Measurements from ENCODE around the gene KCNG2. TPM values are rescaled to one million over a fixed set of nuclear protein-coding genes. Genes with fewer than 3 reads are reported as not detected.

Gene KCNG2, protein sequence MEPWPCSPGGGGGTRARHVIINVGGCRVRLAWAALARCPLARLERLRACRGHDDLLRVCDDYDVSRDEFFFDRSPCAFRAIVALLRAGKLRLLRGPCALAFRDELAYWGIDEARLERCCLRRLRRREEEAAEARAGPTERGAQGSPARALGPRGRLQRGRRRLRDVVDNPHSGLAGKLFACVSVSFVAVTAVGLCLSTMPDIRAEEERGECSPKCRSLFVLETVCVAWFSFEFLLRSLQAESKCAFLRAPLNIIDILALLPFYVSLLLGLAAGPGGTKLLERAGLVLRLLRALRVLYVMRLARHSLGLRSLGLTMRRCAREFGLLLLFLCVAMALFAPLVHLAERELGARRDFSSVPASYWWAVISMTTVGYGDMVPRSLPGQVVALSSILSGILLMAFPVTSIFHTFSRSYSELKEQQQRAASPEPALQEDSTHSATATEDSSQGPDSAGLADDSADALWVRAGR
- total RNA-seq: not detected

- no peaks in the 10 kb centered on the region for H3K36me3 ChIP-seq (replicated peaks in 1 of 2; ENCODE audit: insufficient read depth in 1 of 2, low read depth in 2 of 2)
- H3K27ac ChIP-seq: no peak within 1 kb of the TSS
- H3K27me3 ChIP-seq: peaks cover 0 to 19% of the 10 kb centered on the region in 2 donors
- no peaks in the 10 kb centered on the region for H3K9me3 ChIP-seq
- peaks cover 18% of the 10 kb centered on the region for H3K4me1 ChIP-seq
- ATAC-seq (peak; percentile 41), DNase-seq (peak in 1 of 4 donors; percentile 8)
- intact Hi-C loops (cut with DNase I): no loop called here
- TF ChIP-seq, protein P1, sequence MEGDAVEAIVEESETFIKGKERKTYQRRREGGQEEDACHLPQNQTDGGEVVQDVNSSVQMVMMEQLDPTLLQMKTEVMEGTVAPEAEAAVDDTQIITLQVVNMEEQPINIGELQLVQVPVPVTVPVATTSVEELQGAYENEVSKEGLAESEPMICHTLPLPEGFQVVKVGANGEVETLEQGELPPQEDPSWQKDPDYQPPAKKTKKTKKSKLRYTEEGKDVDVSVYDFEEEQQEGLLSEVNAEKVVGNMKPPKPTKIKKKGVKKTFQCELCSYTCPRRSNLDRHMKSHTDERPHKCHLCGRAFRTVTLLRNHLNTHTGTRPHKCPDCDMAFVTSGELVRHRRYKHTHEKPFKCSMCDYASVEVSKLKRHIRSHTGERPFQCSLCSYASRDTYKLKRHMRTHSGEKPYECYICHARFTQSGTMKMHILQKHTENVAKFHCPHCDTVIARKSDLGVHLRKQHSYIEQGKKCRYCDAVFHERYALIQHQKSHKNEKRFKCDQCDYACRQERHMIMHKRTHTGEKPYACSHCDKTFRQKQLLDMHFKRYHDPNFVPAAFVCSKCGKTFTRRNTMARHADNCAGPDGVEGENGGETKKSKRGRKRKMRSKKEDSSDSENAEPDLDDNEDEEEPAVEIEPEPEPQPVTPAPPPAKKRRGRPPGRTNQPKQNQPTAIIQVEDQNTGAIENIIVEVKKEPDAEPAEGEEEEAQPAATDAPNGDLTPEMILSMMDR (IDR thresholded peaks at IDR 0.05): peak in 1 of 7 experiments; percentile 7
- TF ChIP-seq POLR2A (IDR thresholded peaks at IDR 0.05): no peak
- no peak within 1 kb of the TSS for H3K4me3 ChIP-seq
- 4 to 10% methylated on average over 15 to 55 of the region's 92 CpGs for WGBS, 2 donors
Observed at GRCh38 chr18:79797518-79798345, at the start of gene KCNG2. Gene KCNG2 (plus strand): TSS chr18:79797938. CDS start chr18:79863668, 65,730 bp downstream.

- intact Hi-C loops (cut with DNase I): loop anchor here (10.0 kb wide), 1 partner anchor 56 kb away; no protein-coding TSS in a partner anchor
- WGBS, 2 donors: 80 to 89% methylated on average over 13 to 30 of the region's 36 CpGs
- TF ChIP-seq, protein P1 (IDR thresholded peaks at IDR 0.05): no peak
- TF ChIP-seq POLR2A (IDR thresholded peaks at IDR 0.05): no peak
- Histone ChIP-seq H3K4me1 (no peaks in the 10 kb centered on the region), H3K36me3 (replicated peaks in 1 of 2; ENCODE audit: insufficient read depth in 1 of 2, low read depth in 2 of 2) (peaks cover 2 to 6% of the 10 kb centered on the region in 2 donors), H3K9me3 (no peaks in the 10 kb centered on the region), H3K4me3 (no peak overlapping the region), H3K27ac (no peak overlapping the region), H3K27me3 (no peaks in the 10 kb centered on the region)
- DNase-seq: no peak
- ATAC-seq: no peak
Observed at GRCh38 chr18:79748321-79749180, 49.2 kb upstream of the KCNG2 start.

DNA sequence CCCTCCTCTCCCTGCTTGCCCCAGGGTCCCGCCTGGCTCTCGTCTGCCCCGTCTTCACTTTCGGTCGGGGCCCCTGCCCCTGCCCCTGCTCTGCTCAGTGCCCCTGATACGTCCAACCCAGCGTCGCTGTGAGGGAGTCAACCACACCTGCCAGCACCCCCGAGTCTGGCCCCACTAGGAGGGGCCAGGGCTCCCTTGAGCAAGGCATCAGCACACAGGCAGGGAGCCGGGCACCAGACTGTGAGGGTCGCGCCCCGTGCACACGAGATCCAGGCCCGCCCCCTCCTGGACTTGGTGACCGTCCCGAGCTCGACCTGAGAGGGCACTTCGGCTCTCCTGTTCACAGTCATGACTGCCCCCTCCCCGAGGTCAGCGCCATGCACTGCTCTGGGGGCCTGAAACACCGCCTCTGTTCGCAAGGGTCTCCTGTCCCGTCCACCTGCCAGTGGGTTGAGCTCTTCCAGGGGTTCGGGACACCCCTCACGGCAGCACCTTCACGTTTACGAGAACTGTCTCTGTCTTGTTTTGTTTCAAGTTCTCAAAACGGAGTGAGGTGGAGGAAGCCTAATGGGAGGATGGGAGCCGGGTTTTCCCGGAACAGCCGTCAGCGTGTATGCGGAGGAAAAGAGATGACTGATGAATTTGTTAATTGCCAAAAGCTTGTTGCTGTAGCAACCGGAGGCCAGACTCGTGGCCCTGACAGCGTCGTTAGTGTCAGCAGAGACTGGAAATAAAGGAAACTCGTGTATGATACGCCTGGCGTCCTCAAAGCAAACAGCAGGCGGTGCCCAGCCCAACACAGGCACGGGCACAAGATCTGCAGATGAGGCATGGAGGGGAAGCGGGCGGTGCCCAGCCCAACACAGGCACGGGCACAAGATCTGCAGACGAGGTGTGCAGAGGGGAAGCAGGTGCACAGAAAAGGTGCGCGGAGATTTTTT is 48.2 kb upstream of the KCNG2 start:
- Histone ChIP-seq H3K27ac (no peak overlapping the region), H3K27me3 (no peaks in the 10 kb centered on the region), H3K9me3 (no peaks in the 10 kb centered on the region), H3K4me3 (no peak overlapping the region), H3K36me3 (replicated peaks in 1 of 2; ENCODE audit: insufficient read depth in 1 of 2, low read depth in 2 of 2) (peaks cover 11 to 15% of the 10 kb centered on the region in 2 donors), H3K4me1 (no peaks in the 10 kb centered on the region)
- WGBS, 2 donors: 88 to 95% methylated on average over 34 to 48 of the region's 49 CpGs
- DNase-seq (peak in 2 of 4 donors; percentile 8 to 16), ATAC-seq (no peak)
- TF ChIP-seq, protein P1 (IDR thresholded peaks at IDR 0.05): no peak
- TF ChIP-seq POLR2A (IDR thresholded peaks at IDR 0.05): no peak
- intact Hi-C loops (cut with DNase I): loop anchor here (10.0 kb wide), 1 partner anchor 55 kb away; no protein-coding TSS in a partner anchor

Measured in body of pancreas (tissue), 4 donors.